Left hindlimb (tissue), 1 donor: Measurements from ENCODE around the gene SLC25A28.

Source experiments
- DNase-seq: peaks from one replicate; pipeline ENCODE4 v3.0.0-alpha.2; 2018

Gene SLC25A28

GRCh38 chr10:99579971-99580370 lies 40.3 kb downstream of the SLC25A28 start:
- no peak for DNase-seq

GRCh38 chr10:99573790-99574189 lies 46.4 kb downstream of the SLC25A28 start:
- DNase-seq = no peak

- DNase-seq = no peak
These were observed 48.4 kb downstream of the SLC25A28 start for GRCh38 chr10:99571816-99572215.

GRCh38 chr10:99569961-99570360 lies 50.3 kb downstream of the SLC25A28 start:
- DNase-seq = no peak

GRCh38 chr10:99569253-99569939 lies 50.8 kb downstream of the SLC25A28 start:
- no peak for DNase-seq

- no peak for DNase-seq
These were observed 55.1 kb downstream of the SLC25A28 start for GRCh38 chr10:99565166-99565565.

GRCh38 chr10:99564361-99564760 lies 55.9 kb downstream of the SLC25A28 start:
- no peak for DNase-seq

- DNase-seq = no peak
These were observed 57.6 kb downstream of the SLC25A28 start for GRCh38 chr10:99562631-99563030.
